Activated CD4-positive, alpha-beta T cell treated with anti-CD3 and anti-CD28 coated beads for 1 hour (primary cell): ENCODE data around the gene KEAP1.
A peak's percentile ranks its signal among the peaks of the same experiment; 100 is the strongest.

ENCODE experiments used
- DNase-seq: peaks from one replicate; pipeline ENCODE4 v3.0.0-alpha.2; 2020

The KEAP1 gene

DNA sequence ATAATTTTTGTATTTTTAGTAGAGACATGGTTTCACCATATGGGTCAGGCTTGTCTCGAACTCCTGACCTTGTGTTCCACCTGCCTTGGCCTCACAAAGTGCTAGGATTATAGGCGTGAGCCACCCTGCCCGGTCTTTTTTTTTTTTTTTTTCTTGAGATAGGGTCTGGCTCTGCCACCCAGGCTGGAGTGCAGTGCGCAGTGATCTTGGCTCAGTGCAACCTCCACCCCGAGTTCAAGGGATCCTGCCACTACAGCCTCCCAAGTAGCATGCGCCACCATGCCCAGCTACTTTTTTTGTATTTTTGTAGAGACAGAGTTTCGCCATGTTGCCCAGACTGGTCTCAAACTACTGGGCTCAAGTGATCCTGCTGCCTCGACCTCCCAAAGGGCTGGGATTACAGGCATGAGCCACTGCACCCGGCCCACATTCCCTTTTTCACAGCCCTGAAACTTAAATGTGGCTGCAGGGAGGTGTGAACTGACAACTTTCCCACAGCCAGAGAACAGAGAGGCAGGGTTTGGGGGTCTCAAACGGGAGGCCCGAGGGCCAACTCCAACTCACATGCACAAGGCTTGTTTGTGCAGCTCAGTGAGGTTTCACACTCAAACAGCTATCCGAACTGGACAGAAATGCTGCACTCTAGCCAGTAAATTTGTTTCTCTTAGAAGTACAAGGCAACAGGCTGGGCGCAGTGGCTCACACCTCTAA, 18.5 kb upstream of the KEAP1 start:
- no peak for DNase-seq

DNA sequence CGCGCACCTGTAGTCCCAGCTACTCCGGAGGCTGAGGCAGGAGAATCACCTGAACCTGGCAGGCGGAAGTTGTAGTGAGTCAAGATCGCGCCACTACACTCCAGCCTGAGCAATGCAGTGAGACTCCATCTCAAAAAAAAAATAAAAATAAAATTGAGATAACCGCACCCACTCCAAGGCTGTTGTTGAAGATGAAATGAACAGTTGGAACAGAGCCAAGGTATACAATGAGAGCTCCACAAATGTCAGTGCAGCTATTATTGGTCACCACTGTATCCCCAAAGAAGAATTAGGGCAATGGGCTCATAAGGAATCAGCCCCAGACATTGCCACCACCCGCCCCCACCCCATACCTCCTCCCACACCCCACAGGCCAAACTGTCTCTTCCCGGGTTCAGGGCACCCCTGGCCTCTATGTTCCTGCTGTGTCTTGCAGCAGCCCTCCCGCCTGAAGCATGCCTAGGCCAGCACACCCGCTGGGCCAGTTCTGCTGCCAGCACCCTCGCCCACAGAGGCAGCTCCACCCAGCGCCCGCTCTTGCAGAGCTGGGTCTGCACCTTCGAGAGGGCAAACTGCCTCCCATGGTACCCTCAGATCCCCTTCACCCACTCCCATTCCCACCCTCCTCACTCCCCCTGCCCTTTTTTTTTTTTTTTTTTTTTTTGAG, 17.6 kb upstream of the KEAP1 start:
- no peak for DNase-seq

DNA sequence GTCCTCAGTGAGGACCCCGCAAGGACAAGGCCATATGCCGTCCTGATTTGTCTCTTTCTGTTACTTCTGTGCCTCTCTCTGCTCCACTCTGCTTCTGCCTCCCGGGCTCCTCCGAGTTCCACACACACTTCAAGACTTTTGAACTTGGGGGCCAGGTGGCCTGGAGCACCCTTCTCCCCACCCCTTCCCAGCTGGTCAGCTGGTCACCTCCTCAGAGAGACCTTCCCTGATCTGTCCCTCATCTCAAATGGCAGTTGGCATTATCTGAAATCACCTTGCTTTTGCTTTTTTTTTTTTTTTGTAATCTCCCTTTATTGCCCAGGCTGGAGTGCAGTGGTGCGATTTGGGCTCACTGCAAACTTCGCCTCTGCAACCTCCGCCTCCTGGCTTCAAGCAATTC, 16.3 kb upstream of the KEAP1 start:
- no peak for DNase-seq

DNA sequence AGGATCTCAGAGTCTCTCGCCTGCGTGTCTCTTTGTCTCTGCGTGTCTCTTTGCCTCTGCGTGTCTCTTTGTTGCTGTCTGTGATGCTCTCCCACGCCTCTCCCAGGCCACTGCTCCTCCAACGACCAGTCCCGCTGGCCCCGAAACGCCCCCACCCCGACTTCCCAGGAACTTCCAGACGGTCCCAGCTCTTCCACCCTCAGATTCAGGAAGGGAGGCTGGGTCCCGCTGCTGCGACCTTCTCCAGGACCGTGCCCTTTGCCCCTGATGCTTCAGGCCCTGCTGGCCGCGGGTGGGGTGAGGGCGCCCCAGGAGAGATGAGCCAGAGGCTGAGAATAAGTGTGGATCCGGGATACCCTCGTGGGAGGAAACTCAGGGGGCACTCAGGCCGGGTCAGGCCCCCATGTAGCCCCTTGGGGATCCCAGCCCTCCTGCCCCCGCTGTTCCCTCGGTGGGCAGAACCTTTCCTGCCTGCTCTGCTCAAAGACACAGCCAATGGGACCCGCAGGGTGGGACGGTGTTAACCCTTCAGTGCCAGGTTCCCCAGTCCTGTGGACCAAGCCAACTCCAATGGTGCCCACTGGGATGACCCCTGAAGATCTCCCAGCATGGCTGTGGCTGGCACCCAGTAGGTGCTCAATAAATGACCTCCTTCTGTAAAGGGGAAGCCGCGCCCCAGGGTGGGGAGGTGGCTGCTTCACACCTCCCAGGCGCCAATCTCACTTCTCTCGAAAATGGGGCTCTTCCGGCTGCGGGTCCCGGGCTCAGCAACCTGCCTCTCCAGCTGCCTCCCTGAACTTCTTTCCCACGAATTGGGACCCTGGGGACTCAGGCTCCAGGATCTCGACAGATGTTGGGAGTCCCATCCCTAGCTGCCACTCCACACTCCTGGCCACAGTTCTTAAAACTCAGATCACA, 15.5 kb upstream of the KEAP1 start:
- no peak for DNase-seq

DNA sequence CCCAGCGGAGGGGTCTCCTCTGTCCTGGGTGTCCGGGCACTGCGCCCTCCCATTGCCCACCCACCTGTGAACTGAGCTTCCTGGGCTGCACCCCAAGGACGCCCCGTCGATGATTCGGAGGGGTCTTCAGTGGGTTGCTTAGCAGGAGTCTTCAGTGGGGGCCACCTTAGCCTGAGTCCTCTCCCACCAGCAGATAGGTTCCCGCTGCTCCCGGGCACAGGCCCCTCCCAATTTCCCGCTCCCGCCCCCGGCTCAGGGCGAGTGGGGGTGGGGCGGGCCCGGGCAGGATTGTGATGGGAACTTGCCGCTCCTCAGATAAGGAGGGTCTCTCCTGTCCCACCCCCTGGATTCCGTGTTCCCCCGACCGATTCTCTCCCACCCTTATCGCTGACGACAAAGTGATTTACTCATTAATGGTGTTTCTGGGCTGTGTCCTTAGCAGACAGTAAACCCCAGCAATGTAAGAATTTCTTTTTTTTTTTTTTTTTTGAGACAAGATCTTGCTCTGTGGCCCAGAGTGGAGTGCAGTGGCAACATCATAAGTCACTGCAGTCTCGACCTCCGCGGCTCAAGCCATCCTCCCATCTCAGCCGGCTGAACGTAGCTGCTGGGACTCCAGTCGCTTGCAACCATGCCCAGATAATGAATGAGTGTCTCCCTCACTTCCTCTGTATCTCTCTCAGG, 14.7 kb upstream of the KEAP1 start:
- no peak for DNase-seq

DNA sequence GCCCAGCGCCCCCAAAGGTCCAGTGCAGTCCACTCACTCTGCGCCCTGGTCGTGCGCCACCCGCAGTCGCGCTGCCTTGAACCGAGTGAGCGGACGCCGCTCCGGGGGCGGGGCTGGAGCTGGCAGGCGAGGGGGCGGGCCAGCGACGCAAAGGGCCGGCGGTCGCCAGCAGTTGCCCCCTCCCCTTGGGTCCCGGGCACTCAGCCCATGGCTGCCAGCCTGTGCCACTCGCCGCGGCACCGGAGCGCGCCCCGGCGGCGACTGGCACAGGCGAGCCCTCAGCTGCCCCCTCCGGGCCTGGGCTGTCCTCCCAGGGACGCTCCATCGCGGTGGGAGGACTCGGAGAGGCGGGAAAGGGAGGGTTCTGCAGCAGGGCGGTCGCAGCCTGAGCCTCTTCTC, 14.2 kb upstream of the KEAP1 start, which contains the start of gene S1PR5:
TSS of gene S1PR5 (minus strand) at position 87 of the 399 bp plus-strand sequence. CDS start 2,436 bp downstream, outside the sequence.
- no peak for DNase-seq

DNA sequence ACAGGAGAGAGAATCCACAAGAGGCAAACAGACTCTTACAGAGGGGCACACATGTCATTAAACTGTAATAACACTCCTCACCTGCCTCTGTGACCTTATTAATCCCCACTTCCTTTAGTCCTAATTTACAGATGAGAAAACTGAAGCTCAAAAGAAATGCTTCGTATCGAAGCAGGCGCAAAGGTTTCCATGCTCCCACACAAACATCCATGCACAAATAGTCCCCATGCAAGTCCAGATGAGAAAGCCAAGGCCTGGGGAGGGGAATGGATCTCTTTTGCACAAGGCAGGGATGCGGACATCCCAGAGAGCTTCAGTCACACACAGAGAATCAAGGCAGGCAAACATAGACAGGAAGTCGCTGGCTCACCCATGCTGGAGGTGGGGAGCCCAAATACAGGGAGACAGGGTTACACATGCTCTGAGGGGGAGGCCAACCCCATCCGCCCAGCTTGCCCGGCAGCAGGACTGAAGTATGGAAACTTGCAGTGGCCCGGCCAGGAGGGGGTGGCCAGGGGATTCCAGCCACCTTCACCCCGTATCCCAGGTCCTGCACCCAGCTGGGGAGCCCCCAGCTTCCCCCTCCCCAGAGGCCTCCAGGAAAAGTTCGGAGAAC, 13.6 kb upstream of the KEAP1 start:
- DNase-seq, result no peak

DNA sequence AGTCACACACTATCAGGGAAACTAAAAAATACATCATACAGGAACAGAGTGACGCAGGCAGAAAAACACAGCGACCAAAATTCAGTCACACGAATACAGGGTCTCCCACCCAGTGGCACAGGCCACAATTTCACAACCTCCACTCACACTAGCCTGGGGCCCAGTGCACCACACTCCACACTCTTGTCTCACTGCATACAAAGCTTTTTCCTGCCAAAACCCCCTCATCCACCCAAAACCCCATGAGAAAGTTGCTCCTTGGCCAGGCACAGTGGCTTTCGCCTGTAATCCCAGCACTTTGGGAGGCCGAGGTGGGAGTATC, 12.9 kb upstream of the KEAP1 start:
- DNase-seq, result no peak

DNA sequence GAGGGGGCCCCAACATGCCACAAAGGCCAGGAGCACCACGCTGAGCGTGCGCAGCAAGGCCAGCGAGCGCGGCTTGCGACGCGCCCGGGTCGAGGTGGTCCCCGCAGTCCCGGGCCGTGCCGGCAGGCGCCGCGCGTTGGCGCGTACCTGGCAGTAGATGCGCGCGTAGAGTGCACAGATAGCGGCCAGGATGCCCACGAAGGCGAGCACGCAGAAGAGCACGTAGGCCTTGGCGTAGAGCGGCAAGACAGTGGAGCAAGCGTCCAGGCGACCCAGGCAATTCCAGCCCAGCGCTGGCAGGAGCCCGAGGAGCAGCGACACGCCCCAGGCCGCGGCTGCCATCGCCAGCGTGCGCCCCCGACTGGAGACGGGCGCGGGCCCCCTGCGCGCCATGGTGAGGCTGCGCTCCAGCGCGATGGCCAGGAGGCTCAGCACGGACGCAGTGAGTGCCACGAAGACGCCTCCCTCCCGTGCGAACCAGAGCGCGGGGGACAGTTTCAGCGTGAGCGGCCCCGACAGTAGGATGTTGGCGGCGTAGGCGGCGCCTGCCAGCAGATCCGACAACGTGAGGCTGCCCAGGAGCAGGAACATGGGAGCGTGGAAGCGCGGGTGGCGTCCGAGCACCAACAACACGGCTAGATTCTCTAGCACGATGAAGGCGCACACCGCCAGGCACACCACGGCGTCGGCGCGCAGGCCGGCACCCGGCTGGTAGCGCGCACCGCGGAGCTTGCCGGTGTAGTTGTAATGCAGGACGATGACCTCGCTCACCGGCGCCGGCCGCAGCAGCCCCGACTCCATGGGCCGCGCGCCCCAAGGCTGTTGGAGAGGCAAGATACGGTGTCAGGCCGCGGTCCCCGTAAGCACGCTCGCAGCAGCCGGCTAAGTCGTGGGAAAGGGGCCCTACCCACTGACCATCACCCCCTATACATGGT, 11.3 kb upstream of the KEAP1 start:
- DNase-seq, result peak; percentile 20

DNA sequence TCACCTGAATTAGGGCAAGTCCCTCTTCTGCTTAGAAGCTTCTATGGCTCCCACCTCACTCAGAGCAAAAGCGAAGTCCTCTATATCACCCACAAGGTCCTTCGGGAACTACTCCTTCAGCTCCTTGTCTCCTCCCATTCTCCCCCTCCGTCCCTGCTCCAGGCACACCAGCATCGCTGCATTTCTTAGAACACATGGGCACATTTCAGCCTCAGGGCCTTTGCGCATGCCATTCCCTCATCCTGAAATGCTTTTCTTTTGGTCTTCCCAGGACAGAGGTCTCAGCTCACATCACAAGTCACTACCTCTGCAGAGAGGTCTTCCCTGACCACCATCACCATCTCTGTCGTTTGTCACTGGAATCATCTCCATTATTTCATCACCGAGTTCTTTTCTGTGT, 10.1 kb upstream of the KEAP1 start:
- no peak for DNase-seq

DNA sequence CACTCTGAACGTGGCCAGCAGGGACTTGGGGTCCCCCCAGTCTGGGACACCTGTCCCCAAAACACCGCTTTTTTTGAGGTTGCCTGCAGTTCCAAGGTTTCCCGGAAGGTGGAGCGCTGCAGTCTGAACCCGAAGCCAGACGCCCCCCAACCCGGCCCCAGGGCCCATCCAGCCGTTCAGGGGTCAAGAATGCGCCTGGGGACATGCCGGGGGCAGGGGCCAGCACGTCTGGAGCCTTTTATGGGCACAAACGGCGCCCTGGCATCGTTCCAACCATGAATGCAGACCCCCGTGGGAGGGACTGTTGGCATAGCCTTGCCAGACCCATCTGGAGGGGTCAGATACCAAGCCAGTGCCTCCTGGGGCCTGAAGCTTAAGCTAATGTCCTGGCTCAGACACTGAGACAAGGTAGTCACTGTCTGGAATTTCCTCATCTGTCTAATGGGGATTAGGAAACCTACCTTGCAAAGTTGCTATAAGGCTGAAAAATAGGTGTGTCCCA, 7.2 kb upstream of the KEAP1 start:
- DNase-seq, result peak; percentile 30

DNA sequence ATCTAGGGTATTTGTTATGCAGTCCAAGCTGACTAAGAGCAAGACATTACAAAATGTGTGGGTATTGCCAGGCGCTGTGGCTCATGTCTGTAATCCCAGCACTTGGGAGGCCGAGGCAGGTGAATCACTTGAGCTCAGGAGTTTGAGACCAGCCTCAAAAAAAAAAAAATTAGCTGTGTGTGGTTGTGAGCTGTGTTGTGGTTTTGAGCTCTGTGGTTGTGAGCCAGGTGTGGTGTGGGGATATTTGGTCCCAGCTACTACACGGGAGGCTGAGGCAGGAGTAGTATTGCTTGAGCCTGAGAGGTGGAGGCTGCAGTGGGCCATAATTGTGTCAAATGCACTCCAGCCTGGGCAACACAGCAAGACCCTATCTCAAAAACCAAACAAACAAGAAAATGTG, 5.6 kb upstream of the KEAP1 start:
- no peak for DNase-seq

DNA sequence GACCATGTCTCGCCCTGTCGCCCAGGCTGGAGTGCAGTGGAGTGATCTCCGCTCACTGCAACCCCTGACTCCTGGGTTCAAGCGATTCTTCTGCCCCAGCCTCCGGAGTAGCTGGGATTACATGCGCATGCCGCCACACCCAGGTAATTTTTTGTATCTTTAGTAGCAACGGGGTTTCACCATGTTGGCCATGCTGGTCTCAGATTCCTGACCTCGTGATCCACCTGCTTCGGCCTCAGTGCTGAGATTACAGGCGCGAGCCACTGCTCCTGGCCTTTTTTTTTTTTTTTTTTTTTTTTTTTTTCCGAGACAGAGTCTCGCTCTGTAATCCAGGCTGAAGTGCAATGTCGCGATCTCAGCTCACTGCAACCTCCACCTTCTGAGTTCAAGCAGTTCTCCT, 4.9 kb upstream of the KEAP1 start:
- no peak for DNase-seq

DNA sequence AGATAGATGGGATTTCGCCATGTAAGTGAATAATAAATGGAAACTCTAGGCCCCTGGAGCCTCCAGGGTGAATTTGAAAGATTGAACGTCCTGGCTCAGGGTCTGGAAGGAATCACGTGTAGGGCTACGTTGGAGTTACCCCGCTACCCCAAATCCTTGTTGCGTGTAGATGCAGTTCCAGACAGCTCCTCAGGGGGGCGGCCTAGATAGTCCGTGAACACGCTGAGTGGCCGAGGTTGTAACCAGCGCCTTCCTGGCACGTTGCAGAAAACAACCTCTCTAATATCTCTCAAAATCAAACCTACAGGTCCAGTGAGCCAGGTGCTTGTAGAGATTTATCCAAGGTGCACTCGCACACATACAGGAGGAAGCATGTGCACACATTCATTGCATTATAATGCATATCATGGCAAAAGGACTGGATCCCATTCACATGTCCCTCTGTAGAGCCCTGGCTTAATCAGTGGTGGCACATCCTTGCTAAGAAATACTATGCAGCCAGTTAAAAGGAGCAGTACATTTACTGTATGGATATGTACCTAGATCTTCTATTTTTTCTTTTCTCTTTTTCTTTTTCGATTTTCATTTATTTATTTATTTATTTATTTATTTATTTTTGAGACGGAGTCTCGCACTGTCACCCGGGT, 2.5 kb upstream of the KEAP1 start:
- DNase-seq, result peak; percentile 67

DNA sequence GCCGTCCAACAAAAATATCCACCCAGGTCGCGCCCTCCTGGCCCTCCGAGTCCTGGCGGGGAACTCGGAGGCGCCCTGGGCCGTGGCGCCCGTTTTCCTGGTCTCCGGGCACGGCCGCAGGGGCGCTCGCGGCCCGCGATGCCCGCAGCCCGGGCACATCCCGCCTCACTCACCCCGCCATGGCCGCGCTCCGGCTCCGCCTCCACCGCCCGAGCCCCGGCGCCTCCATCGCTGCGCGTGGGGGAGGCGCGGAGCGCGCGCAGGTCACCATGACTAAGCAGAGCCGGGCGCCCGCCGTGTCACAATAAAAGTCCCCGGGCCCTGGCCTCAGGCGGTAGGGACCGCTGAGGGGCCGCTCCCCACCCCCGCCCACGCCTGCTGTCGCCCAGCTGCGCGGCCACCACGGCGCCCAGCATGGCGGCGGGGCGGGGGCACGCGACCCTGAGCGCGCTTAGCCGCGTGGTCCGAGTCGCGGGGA, 593 bp downstream of the KEAP1 start:
- peak; percentile 84 for DNase-seq

DNA sequence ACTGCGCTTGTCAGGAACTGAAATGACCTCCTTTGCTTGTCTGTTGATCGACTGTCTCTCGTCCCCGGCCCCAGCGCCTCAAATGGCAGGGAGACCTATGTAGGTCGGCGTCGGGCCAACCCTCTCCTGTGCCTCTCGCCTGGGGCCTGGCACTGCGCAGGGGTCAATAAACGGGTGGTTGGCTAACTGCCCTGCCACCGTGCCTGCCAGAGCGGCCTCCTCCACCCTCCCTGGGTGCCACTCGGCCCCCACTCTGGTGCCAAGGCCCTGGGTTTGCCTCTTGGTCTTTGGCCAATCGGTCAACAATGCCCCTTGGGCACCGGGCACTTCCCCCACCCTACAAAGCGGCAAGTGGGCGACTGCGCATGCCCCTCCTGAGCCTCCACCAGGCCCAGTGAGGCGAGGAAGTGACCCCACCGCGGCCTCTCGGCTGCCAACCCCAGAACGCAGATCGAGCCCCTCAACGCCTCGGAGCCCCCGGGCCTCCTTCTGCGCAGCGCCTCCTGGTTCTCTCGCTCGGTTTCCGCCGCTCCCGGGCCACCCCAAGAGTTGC, 1.1 kb downstream of the KEAP1 start:
- DNase-seq, result peak; percentile 21

DNA sequence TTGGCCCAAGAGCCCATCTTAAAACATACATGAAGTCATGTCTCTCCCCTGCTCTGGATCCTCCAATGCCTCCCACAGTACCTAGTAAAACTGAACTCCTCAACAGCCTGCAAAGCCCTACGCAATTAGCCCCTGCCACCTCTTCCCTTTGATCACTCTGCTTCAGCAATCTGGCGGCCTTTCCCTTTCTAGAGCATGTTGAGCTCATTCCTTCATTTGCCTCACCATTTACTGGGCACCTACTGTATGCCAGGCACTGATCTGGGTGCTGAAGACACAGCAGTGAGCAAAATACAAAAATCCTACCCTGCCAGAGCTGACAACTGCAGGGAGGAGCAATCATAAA, 2.9 kb downstream of the KEAP1 start:
- no peak for DNase-seq

DNA sequence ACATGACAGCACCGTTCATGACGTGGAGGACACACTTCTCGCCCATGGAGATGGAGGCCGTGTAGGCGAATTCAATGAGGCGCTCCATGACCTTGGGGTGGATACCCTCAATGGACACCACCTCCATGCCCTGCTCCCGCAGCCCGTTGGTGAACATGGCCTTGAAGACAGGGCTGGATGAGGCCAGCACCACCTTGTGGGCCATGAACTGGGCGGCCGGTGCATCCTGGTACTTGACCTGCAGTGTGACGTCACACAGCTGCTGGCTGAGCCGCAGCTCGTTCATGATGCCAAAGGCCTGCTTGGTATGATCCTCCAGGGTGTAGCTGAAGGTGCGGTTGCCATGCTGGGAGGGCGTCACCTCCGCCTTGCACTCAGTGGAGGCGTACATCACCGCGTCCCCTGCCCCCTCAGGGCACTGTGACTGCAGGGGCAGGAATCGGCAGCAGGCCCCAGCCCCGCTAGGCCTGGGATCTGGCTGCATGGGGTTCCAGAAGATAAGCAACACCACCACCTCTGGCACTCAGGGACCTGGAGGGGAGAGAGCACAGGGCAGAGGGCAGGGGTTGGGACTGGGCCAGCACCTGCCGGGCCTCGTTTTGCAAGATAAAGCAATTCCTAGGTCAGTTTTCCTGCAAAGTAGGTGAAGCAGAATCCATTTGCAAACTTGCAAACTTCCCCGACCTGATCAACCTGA, 3.5 kb downstream of the KEAP1 start:
- no peak for DNase-seq

DNA sequence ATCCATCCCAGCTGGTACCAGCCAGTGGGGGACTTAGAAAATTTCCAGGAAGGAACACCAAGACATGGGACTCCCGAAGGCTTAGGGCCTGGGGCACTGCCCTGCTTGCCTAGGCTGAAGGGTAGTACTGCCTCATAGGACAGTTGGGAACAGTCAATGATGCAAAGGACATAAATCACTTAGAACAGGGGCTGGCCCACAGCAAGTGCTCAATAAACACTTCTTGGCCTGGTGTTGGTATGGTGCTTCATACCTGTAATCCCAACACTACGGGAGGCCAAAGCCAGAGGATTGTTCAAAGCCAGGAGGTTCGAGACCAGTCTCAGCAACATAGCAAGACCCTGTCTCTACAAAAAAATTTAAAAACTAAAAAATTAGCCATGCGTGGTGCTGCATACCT, 5.8 kb downstream of the KEAP1 start:
- DNase-seq, result no peak
